Stimulated activated CD8-positive, alpha-beta memory T cell treated with anti-CD3 and anti-CD28 coated beads, Interleukin-12 subunit alpha, Interleukin-12 subunit beta, amount 100 ng/mL, for 24 hours (primary cell): ENCODE measurements around the gene SIT1.

Source experiments
- DNase-seq: peaks from one replicate; pipeline ENCODE4 v3.0.0-alpha.2; 2020; ENCODE audit errors: extremely low read depth

Gene SIT1, protein sequence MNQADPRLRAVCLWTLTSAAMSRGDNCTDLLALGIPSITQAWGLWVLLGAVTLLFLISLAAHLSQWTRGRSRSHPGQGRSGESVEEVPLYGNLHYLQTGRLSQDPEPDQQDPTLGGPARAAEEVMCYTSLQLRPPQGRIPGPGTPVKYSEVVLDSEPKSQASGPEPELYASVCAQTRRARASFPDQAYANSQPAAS

DNA sequence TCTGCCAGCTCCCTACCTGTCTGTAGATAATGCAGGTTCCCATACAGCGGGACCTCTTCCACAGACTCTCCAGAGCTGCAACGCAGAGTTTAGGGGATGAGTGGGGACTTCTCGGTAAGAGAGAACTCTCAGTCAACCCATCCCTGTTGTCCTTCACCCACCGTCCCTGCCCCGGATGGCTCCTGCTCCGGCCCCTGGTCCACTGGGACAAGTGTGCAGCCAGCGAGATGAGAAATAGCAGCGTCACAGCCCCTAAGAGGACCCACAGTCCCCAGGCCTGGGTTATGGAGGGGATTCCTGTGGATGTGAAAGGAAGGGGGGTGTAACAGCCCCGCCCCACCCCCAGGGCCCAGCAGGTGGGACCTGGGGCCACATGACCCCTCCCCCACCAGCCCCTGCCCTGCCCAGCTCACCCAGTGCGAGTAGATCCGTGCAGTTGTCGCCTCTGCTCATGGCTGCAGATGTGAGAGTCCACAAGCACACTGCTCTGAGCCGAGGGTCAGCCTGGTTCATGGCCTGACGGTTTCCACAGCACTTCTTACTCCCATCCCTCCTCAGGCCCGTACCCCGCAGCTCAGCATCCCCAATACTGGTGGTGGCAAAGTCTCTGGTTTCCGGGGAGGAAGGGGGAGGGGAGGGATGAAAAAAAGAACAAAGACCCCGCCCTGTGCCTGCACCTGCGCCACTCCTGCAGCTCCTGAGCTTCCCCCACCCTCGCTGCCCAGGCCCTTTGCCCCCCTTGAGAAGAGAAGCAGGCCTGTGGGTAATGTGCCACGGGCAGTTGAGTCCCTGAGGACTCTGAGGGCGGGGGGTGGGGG is at the start of gene SIT1:
SIT1 (minus strand) TSS at position 591 of the 818 bp plus-strand sequence; CDS start at position 513, 78 bp downstream.
- no peak for DNase-seq

DNA sequence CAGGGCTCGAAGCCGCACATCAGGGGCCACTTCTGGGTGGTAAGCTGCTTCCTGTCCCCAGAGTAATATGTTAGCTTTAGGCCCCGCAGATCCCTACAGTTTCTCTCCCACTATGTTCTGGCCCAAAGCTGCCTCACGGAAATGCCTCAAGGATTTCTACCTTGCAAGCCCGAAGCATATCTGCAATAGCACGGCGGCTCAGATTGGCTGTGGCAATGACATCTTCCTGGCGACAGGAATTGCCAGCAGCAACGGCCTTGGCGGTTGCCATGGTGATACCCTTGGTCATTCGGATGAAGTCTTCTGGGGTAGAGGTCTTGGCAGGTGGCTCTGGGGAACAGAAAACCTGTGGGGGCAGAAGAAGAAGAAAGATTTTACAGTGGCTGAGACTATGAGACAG is 49.3 kb upstream of the SIT1 start:
- DNase-seq: no peak

DNA sequence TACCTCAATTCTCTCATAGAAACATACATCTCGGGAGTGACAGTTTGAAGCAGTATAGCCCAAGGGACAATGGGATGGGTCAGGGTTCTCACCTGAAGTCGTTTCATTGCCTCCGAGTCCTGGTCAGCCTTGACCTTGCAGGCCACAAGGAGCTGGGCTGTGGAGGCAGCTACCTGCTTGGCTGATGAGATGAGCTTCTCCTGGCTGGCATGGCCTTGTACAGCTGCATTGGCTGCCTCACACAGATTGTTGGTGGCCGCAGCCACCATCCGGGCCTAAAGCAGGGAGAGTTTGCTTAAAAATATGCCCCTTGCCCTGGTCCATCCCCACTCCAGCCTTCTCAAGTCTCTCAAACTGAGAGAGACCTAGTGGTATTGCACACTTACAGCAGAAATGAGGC is 47.5 kb upstream of the SIT1 start:
- DNase-seq: no peak

DNA sequence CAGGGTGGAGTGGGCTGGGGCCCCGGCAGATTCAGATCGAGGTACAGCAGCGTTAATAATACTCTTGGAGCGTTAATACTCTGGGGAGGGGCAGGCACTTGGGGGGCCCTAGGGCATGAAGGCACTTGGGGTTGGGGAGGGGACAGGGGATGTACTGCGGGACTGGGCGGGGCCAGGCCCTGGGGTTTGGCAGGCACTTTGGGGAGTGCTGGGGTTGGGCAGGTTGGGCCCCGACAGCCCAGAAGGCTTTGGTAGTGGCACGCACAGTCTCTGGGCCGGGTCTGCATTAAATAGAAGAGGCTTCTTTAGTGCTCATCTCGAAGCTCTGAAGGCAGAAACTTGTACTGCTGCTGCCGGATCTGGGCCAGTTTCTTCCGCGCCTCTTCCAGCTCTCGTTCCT is 46.8 kb upstream of the SIT1 start:
- DNase-seq: no peak

DNA sequence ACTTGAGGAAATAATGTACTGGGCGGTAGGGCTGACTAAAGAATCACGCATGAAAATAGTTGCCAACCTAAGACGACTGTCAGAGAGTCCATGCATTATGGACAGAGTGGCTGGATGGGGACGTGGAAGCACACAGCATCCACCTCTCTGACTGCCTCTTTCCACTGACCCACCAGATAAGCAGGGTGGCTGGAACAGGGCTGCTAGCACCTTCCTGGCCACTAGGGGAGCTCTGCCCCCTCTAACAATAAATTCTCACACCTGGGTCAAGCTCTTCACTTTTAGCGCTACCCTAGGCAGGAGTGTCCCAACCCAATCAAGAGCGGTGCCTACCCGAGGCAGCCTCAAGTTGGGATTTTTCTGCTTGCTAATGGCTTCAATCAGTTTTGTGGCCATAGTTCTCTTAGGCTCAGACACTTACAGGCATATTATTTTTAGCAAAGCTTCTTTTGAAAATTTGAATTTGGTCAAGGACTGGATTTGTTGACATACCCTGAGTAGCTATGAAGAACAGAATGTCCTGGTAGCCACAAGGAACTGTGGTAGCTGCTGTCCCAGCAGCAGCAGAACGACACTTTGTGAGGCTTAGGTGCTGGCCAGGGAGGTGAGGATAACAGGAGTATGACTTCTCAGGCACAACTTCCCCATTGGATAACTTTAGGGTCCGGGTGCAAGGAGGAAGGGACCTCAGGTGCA is 45.9 kb upstream of the SIT1 start:
- DNase-seq: no peak

DNA sequence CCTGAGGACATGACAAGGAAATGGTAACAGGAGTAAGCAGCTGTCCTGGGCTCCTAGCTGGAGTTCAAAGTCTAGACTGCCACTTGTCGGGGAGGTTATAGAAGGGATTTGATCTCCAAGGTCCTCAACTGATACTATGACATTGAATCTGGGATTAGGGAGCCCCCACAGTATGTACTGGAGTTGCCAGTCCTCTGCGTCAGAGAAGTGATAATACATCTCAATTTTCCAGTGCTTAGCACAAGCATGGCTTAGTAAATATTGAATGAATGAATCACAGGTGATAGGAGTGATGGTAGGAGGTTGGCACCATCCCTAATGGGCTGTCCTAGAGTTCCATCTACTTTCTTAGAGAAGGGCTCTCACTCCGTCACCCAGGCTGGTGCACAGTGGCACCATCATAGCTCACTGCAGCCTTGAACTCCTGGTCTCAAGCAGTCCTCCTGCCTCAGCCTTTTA is 45.2 kb upstream of the SIT1 start:
- no peak for DNase-seq

DNA sequence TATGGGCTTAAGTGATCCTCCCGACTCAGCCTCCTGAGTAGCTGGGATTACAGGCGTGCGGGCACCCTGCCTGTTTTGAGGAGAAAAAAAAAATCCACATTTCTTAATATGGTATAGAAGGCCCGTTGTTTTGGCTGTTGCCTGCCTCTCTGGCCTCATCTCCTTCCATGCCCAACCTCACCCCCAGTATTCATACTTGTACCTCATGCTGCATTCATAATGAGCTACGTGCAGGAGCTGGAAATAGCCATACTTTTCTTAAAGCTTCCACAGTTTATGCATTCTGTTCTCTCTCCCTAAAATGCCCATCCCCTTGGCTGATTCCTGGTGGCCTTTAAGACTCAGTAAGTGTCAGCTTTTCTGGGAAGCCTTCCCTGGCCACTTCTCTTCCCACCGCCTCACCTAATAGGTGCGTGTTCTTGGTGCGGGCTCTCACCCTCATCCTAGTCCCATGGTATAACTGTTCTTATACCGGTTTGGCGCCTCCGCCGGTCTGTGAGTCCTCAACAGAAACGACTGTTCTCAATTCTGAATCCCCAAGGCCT is 41.1 kb upstream of the SIT1 start:
- no peak for DNase-seq

DNA sequence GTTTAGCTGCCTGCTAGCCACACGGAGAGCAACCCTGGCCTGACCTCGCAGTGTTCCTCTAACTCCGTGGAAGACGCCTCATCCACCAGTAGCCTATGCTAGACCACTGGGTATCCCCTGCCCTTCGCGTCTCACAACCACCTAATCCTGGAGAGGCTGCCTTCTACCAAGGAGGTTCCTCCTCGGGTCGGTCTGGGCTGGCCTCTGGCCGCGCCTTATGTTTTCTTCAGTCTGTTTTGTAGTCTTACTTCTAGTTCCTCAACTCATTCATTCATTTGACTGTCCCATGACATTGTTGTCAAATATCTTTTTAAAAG is 40.6 kb upstream of the SIT1 start:
- no peak for DNase-seq

DNA sequence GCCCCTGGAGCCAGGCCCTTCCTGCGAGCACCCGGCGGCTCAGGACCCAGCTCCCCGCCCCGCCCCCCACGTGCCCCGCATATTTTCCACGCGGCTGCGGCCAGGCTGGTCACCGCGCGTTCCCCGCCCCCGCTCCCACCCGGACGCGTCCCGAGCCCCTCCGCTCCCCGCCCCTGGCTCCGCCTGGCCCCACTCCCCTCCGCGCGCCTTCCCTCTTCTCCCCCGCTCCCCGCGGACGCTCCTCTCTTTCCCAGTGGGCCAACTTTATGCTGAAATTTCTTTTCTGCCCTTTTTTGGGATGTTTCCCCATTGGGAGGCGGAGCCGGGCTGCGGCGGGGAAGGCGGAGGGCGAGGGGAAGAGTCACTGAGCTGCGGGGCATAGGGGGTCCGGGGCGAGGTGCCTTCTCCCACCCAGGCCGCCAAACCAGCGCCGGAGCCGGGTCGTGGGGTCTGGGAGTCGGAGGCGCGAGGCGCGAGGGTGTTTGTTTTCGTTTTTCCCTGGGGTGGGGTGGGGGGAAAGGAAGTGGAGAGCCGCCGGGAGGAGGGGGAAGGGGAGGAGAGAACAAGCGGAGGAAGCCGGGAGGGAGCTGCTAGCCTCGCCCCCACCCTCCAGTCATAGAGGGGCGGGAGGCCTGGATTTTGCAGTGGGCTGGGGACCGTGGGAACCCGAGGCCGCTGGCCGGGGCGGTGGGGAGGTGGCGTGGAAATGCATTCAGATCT is 40.0 kb upstream of the SIT1 start:
- no peak for DNase-seq

DNA sequence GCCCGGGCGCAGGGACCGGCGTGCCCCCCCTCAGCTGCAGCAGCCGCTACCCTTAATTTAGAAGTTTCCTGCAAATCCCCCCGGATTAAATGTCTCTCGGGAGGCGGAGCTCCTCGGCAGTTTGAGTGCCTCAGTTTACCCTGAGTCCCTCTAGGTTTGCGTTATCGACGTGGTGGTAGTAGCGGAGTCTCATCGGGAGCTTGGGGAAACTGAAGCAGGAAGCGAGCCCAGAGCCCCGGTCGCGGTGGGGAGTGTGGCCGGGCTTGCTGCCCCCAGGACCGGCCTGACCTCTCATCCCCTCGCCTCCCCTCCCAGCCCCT is 39.5 kb upstream of the SIT1 start:
- no peak for DNase-seq

DNA sequence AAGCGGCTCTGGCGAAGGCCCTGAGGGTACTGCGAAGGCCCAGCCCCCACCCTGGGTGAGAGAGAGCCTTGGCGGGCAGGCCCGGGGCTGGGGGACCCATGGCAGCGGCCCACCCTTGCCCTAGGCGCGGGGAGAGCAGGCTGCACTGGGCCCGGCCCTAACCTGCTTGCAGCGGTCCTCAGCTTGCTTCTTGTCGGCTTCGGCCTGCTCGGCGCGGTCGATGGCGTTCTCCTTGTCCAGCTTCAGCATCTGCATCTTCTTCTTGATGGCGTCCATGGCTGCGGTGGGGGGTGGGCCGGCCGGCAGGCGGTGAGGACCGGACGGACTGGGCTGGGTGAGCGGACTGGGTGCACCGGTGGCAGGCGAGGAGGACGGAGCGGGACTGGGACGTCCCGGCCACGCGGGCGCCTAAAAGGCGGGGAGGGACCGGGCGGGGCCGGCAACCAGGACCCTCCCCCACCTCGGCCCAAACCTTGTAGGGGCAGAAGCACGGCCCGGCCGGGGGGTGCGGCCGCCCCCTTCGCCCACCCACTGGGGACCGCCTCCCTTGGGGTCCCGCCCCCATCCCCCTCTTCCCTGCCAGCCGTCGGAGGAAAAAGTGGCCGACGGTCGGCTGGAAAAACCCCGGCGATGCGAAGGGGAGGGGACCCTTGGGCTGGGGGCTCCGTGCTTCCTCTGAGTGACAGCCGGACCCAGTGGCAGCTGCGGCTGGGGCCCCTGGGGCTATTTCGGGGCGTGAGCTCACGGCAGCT is 39.0 kb upstream of the SIT1 start, which contains the start of gene TPM2:
TPM2 (minus strand) TSS at position 384 of the 752 bp plus-strand sequence; CDS start at position 276, 108 bp downstream.
- no peak for DNase-seq

DNA sequence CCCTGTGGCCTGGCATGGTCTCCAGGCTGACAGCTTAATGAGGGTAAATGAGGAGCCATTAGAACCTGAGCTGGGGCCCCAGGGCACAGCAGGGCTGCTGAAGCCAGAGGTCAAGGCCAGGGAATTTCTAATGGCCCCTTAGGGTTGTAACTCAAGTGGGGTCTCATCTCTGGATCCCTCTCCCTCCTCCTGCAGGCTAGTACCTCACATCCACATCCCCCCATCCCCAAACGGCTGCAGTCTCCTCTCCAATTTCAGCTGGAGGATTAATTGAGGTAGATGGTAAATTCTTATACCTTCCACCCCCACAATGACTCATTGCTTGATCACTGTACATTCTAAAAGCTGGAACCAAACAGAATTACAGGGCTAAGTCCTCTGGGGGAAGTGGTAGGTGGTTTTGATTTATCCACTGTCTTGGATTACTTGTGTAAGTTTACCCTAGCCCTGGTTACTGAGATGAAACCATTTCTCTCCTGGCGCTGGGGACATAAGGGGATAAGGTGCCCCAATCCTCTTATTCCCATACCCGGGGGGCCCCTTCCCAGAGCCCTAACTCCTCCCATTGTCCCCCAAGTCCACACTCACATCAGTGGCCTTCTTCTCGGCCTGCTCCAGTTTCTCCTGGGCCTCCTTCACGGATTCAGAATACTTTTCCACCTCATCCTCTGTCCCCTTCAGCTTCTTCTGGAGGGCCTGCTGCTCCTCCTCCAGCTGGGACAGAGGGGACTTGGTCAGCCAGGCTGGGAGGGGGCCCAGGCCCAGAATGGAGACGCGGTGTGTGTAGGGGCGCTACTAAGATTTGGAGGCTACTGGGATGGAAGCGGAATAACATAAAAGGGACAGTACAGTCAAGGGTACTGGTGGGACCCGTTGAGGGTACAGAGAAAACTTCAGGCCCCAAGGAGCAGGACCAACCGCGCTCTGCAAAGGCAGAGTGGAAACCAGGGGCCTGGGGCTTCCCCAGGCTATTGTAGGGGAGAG is 38.1 kb upstream of the SIT1 start:
- no peak for DNase-seq

DNA sequence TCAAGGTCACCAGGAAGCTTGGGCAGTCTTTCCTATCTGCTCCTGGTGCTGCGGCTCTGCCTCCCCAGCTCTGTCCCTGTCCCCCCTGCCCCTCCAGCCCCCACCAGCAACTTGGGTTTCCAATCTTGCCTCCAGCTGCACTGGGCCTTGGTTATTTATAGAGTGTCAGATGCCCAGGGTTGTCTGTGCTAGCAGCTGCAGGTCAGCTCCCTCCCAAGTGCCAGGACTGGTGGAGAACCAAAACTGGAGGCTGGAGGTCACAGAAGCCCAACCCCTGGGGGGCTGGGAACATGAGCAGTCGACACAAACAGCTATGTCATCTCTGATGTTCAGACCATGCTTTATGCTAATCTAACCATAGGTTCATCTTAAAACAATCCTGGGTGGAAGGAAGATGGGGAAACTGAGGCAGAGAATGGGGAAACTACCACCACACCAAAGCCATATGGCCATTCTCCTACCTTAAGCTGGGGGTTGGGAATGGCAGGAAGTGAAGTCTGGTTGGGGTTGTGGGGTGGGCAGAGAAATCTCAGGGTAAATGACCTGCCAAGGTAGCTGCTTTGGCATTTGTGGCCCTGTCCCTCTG is 37.3 kb upstream of the SIT1 start:
- no peak for DNase-seq

DNA sequence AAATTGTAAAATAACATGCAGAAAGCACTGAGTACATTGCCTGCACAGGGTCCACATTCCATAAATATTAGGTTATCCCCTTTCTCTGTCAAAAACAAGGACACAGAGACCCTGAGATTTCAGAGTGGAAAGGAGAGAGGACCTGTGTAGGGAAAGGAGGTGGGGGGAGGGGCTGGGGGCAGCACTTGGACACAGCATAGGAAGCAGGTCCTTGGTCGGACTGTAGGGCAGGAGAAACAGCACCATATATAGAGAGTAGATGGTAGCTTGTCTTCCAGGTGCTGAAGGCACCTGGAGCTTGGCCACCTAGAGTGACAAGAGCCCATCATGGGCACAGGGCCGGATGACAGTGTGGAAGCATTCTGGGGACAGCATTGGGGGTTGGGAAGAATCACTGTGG is 36.6 kb upstream of the SIT1 start:
- DNase-seq: no peak

DNA sequence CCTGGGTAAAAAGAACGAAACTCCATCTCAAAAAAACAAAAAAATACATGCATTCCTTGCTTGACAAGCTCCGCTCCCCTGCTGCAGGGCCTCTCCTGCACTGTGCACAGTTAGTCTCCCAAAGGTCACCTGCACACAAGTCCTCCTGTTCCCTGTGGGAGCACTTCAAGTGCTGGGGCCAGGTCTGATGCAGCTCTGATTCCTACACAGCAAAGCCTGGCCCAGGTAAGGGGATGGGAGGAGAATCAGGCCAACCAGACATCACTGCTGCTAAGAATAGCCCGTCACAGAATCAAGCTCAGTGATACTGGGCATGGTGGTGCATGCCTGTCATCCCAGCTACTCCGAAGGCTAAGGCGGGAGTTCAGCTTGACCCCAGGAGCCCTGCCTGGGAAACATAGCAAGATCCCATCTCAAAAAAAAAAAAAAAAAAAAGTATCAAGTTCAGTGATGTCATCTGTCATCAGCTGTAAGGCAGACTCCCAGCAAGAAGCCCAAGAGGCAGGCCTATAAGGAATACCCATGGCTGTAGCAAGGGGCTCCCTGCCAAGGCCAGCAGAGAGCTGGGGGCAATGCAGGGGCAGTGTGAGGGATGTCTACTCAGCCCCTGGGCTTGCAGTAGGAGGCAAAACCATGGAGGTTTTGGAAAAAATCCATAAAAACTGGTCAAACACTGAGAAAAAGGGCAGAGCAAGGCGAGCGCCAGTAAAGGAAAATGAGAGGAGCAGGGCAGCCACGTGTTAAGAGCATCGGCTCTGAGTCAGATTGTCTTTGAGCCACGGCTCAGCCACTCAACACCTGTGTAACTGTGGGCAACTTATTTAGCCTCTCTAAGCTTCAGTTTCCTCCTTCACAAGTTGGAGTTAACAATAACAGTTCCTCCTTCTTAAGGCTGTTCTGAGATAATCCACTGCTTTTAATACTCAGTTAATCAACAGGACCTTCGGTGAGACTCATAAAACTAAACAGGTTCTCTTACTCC is 35.8 kb upstream of the SIT1 start:
- DNase-seq: no peak

DNA sequence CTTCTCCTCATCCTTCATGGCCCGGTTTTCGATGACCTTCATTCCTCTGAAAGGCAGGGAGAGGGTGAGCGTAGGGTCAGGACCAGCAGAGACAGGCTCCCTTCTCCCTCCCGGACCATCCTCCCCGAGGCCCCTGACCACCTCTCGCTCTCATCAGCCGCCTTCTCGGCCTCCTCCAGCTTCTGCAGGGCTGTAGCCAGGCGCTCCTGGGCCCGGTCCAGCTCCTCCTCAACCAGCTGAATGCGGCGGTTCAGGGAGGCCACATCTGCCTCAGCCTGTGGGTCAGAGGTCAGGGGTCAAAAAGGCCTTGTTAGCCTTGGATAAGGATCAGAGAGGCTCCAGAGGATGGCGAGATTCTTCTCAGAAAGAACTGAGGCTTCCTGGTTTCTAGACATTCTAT is 34.8 kb upstream of the SIT1 start:
- no peak for DNase-seq

DNA sequence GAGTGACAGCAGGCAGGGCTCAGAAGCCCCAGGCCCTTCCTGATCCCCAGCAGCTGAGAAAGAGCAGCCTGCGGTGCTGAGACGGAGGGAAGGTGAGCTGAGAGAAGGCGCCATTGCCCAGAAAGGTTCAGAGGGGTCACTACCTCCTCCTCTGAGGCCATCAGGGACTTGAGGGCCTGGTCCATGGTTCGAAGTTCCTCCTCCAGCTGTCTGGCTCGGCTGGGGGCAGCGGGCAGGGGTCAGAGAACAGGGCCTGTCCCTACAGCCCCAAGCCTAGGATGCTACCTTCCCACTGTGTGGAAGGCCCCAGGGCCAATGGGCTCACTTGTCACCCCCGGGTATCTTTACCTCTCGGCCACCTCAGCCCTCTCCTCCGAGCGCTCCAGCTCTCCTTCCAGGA is 34.2 kb upstream of the SIT1 start:
- no peak for DNase-seq

DNA sequence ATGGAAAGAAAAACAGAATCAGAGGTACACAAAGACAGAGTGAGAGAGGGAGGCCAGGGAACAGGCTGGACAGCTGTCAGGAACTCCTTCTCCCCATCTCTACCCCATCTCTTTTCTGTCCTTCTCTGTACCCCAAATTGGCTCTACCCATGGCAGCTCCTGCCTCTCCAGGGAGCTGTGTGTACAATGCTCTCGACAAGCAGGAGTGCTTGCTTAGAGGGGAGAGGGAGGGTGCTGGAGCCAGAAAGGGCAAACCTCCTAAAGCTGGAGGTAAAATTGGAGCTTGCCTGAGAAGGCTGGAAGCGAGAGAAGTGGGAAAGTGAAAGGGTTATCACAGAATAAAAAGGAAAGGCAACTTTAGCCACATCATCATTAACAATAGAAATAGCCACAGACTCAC is 32.6 kb upstream of the SIT1 start:
- DNase-seq: no peak
